Hepatic stellate cell (primary cell): ENCODE data around the gene FNDC3A.
"Not testable (repeated sequence)": the region's sequence is repeated elsewhere in the genome, so short reads cannot be mapped to it uniquely, and the experiment has no call there.

Source experiments
- DNase-seq: peaks from one replicate; pipeline ENCODE4 v3.0.0; 2011; ENCODE audit warnings: low spot score

The FNDC3A gene

DNA sequence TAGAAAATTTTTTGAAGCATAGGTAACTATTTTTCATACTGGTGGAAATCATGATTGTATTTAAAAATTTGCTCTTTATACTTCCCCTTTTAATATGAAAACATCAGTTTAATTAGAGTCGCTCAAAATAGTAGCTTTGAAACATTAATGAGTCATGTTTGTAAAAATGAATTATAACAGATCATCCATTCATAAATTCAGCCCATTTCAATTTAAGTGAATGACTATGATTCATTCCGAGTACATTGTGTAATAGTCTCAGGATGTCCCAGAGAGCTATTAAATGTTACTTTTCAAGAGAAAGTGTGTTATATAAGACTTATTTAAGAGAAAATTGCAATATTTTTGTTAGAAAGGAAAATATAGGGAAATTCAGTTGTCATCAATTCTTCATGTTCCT lies 111.0 kb downstream of the FNDC3A start:
- peak; percentile 13 for DNase-seq

DNA sequence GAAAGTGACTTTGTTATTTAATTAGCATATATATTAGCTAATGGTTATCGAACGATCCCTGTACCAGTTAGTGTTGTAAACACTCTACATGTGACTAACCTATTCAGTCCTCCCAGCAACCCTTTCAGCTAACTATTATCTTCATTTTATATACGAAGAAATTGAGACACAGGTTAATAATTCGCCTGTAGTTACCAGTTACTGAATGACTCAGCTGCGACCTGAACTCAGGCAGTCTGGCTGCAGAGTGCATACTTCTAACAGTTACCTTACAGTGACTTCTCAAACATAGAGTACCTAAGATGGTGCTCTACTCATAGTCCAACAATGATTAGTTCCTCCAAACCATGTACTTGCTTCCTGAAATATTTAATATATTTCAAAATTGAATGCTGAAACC lies 117.7 kb downstream of the FNDC3A start:
- DNase-seq: no peak

DNA sequence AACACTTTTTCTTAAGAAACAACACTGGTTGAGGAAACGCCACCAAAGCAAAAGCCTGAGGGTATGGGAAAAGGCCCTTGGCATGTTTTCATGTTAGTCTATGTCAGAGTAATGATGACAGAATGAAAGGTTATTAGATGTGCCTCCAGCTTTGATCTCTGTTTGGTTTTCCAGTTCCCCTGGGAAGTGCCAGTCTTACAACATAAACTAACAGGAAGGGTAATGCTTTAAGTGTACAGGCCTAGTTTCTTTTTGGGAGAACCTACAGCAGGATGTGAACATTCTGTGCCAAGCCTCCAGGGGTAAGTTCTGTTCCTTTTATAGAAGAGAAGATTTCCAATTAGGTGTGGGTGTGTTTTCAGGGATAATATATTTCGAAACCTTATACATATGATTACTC lies 121.7 kb downstream of the FNDC3A start:
- DNase-seq: no peak

DNA sequence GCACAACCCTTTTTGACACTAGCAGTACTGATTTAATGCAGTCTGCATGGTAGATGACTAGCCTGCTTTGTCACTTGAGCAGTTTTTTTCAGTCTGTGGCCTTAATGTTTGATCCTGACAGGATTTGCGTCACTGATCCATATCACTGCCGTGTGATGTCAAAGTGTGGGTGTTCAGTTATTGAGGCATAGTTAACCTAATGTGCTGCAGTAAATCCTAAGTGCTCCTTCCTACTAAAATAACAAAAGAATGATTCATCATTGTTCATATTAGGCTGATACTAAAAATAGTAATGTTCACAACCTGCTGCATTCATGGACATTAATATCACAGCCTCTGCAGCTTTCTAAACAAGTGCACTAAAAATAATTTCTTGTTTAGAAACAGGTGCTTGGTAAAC lies 122.5 kb downstream of the FNDC3A start:
- peak; percentile 33 for DNase-seq

DNA sequence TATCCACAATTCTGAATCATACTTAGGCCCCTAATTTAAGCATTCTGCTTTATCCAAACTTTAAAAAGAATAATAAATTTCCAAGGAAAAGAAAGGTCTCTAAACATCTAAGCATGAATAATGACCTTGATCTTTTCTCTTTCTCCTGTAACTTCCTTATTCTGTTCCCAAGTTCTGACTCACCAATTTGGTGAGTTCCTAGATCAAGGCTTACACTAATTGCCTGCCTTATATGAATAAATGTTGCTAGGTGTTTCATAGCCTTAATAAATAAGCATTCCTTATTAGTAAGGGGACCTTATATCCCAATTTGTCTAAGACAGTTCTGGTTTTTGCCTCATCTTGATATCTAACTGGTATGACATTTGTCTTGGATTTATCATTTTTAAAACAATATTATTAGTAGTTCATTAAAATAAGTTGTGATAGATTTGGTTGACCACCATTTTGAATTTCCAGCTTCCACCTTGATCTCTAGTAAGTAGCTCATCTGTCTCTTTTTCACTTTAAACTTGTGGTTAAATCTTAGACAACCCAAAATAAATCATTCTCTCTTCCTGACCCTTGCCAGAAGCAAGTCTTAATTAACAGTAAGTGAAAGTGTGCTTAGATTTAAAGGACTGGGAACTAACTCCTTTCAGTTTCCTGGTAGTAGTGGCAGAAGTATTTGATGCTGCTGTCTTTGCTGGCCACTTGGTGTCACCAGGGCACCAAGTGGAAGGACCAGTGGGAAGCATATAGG lies 123.2 kb downstream of the FNDC3A start:
- DNase-seq: no peak

DNA sequence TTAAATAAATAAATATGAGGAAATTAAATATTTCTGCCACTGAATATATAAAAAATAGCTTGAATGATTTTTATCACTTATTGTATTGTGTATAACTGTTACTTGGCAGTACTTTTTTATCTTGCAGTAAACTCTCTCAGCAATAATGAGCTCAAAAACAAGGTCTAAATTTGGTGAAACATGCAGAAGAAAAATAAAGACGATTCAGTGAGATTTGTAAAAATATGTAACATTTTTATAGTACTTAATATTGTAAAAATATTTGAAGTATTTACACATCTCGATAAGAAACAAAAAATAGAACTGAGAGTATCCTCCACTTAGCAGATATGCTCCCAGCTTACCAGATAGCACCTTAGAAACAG lies 123.8 kb downstream of the FNDC3A start:
- no peak for DNase-seq

DNA sequence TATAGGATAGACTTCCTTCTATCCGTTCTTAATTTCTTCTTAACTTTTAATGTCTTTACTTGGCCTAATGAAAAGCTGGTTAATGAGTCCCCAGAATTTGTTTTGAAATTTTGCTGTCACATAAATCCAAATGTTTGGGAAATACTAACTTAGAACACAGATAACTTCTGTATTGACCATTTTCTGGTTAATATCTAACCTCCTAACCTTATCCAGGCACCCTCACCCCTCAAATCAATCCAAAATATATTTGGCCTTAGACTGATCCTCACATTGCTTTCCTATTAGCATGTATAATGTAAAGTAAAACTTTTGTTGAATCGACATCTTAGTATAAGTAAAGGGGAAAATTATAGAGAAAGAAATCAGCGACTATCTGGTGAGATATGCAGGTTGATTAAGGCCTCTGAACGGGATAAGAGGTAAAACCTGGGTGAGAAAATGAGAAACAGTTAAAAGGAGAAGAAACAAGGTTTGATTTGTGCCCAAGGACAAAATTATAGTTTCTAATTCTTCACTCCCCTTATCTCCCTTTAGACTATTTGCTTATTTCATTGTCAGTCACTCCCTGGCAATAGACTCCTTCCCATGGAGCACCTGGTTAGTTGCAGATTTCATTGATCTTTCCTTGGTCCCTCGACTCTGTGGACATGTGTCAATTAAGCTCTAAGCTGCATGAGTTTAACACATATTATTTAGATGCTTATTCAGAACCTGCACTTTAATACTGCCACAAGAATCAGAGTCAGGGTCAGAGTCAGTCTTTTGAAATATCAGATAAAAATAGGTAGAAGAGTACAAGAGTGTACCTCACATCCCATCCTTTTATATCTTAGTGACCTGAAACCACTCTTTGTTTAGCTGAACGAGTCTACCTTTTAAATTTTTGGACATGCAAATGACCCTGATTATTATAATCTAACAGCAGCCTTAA lies 125.2 kb downstream of the FNDC3A start:
- DNase-seq: no peak

DNA sequence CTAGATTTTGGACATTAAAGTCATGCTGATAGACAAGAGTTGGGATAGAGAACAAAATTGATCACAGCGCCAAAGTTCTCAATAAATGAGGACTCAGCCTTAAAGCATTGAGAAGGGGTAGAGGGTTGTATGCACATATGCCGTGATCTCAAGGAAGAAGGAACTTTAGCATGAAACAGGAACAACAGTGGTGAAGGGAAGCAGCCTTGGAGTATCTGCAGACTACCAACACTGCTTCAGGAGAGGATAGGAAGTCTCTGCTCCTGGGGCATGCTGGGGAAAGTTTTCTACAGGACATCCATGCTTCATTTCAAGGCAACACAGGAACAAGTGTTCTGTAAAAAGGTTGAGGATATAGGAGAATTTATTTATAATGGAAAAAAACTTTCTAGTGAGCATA lies 132.5 kb downstream of the FNDC3A start:
- no peak for DNase-seq

DNA sequence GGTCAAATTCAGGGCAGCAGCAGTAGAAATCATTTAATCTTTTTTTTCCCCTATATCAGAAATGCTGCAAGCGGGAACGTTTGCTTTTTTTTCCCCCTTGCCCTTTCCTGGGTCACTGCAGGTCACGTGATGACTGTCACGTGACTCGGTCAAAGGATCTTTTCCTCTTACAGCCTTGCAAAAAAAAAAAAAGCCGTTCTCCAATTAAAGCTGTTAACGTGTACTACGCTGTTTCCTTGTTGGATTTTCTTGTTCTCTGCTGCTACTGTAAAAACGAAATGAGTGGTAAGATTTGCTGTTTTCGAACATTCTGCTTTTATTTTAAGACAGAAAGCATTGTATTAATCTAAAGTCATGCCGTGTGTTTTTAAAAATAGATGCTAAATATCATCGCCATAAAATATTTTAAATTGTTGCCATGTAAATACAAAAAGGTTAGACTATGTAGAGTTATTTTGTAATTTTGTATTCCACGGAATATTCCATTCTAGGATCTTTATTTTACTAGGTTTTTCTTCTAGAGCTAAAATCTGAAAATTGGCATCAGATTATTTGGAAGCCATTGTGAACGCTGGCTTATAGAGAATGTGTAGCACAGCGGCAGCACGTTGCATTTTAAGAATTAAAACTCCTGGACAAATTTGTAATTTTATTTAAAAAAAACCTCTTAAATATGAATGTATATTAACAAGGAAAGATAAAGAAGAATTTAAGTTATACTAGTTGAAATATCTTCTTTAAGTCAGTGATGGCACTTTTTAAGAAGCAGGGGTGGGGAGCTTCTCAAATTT lies 134.6 kb downstream of the FNDC3A start:
- DNase-seq: peak; percentile 60

DNA sequence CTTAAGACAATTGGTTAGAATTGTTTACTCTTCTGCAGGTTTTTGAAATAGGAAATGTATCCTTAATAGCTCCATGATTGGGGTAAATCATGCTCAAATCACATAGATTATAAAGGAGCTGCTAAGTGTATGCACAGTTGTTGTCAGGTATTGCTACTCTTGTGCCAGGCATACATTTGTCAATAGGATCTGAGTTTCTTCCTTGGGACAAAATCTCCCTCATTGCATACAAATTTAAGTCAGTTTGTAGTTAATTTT lies 135.1 kb downstream of the FNDC3A start:
- no peak for DNase-seq

DNA sequence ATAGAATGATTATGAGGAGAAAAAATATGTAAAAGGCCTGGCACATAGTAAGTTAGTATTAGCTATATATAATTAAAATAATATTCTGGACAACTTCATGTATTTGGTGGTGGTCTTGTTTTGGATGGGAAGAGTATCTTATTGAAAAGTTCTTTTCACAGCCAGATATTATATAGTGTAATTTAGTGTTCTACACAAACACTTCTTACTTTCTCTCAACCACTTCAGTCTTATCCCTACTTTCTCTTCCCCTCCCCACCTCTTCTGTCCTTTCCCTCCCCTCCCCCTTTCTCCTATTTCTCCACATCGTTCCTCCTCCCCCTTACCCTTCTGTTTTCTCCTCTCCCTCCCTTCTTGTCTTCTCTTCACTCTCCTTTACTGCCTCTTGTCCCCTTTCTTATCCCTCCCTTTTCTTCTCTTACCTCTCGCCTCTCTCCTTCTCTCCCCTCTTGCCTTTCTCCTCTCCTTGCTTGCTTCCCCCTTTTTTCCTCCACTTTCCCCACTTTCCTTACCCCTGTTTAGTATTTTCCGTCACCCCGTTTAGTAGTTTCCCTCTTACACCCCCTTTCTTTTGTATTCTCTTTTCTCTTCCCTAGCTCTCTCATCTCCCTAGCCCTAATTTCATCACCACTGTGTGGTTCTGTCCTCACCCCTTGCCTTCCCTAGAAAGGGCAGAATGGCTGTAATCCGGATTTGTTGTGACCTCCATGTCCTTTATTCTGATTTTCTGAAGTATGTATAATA lies 137.2 kb downstream of the FNDC3A start:
- no peak for DNase-seq

DNA sequence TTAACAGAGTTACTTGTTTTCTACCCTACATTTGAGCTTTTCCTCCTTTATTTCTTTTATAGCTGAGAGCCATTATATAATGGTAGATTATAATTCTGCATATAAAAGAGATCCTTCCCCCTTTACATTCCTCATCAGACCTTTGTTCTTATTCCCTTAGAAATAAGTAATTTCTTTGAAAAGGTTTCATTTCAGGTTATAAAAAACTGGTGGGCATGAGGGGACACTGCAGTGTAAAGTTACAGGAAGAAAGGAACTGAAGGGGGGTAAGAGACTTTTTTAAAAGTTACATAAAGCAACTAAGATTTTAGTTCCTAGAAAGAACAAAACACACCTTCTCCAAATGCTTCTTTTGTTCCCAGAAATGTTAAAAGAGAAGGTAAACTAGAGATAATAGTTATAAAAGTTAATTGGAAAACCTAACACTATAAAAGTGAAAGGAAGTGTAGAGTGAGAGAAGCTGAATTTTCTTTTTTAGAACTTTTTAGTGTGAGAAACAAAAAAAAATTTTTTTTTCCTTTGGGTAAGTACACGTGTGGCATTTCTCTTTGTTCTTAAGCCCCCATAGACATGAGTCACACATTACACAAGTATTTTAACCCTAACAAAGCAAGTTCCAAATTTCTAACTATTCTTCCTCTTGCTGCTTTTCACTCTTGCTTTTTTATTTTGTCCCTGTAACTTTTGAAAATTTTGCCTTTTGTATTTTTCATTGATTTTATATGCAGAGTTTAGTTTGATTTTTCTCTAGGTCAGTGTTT lies 138.0 kb downstream of the FNDC3A start:
- DNase-seq: no peak

DNA sequence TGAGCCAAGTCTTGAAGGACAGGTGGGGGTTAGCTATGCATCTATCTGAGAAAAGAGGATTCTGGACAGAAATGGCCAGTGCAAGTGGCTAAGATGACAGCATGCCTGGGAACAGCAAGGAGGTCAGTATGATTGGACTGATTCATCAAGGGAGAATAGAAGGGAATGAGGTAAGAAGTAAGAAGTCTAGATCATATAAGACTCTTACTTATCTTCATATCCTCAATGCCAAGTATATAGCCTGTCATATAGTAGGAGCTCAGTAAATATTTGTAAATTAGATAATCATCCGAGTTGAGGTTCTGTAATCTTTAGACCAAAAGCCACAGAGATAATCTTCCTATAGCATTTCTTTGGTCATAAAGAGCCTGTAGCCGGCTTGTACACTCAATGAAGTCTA lies 141.2 kb downstream of the FNDC3A start:
- DNase-seq: no peak

DNA sequence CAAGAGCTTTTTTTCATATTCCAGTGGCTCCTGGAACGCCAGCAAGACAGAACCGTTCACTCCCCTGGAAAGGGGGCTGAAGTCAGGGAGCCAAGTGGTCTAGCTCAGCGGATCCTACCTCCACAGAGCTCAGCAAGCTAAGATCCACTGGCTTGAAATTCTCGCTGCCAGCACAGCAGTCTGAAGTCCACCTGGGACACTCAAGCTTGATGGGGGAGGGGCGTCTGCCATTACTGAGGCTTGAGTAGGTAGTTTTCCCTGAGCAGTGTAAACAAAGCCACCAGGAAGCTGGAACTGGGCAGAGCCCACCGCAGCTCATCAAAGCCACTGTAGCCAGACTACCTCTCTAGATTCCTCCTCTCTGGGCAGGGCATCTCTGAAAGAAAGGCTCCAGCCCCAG lies 142.7 kb downstream of the FNDC3A start:
- DNase-seq: not testable (repeated sequence)

DNA sequence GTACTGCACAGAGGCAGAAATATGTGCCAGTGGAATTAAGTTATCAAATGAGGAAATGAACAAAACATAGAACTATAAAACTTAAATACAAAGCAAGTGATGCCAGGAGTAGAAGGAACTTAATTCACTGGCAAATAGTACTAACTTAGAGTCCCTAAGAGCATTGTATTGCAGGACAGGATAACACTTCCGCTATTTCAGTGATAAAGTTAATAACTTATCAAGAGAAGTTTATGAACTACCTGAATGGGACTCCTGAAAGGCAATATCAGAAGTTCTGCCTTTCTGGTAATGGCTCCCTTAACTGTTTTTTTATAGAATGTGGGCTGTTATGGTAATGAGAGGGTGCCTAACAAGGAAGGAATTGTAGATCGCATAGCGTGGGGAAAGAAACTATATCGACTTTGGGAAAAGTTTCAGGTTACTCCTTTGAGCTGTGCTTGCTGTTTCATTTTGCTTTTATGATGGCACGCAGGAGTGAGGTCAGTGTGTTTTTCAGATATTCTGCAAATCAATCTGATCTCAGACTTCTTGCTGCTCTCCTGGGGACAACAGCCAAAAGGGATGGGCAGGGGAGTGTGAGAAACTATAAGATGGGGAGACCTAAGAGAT lies 149.1 kb downstream of the FNDC3A start:
- no peak for DNase-seq

DNA sequence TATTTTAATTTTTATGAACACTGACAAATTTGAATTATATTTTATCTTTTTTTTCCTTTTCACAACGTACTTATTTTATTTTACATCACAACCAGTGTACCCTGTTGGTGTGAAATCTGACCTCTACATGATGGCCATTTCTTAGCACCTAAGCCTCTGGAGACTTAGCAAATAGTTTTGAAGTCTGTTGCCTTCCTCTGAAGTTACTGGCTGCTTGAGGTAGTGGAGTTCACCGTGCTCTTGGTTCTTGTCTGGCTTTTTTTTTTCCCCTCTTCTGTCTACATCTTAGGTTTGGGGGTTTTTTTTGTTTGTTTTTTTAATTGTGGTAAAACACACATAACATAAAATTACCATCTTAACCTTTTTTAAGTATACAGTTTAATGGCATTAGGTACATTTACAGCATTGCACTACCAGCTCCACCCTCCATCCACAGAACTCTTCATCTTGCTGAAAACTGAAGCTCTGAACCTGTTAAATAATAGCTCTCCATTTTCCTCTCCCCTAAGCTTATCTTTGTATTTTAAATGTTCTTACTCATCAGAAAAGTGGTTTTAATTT lies 150.3 kb downstream of the FNDC3A start:
- no peak for DNase-seq

DNA sequence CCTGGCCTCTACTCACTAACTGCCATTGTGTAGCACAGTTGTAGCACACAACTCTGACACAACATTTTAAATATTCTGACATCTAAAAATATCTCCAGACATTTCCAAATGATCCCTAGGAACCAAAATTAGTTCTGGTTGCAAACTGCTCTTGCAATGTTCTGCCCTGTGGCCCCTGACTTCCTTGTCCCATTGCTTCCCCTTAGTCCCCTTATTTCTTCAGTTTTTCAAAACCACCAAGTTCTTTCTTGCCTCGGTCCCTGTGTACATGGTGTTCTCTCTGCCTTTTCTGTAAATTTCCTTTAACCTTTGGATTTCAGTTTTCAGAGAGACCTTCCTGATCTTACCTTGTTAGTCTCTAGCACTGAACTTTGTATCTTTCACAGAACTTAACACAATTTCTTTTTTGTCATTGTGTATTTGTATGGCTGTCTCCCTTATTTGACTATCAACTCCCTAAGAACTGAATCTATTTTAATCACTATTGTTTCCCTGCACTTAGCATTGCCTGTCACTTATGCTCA lies 156.8 kb downstream of the FNDC3A start:
- no peak for DNase-seq

DNA sequence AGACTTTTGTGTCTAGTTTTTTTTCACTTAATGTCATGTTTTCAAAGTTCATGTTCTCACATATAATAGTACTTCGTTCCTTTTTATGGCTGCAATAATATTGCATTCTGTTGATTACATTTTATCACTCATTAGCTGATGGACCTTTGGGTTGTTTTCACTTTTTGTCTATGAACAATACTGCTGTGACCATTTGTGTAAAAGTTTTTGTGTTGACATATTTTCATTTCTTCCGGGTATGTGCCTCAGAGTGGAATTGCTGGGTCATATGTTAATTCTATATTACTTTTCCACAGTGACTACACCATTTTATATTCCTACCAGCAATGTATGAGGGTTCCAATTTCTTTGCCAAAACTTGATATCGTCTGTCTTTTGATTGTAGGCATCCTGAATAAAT lies 158.6 kb downstream of the FNDC3A start:
- no peak for DNase-seq

DNA sequence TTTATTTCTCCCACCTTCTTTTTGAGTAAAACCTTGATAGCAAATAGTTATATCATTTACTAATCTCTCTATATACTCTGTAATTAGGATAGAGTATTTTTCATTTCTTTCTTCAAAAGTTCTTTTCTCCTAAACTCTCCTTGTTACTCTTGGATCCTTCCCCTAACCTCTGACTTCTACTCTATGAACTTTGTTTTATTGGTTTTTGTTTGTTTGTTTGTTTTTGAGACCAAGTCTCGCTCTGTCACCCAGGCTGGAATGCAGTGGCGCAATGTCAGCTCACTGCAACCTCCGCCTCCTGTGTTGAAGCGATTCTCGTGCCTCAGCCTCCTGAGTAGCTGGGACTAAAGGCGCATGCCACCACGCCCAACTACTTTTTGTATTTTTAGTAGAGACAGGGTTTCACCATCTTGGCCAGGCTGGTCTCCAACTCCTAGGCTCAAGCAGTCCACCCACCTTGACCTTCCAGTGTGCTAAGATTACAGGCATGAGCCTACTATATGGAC lies 161.5 kb downstream of the FNDC3A start:
- not testable (repeated sequence) for DNase-seq

DNA sequence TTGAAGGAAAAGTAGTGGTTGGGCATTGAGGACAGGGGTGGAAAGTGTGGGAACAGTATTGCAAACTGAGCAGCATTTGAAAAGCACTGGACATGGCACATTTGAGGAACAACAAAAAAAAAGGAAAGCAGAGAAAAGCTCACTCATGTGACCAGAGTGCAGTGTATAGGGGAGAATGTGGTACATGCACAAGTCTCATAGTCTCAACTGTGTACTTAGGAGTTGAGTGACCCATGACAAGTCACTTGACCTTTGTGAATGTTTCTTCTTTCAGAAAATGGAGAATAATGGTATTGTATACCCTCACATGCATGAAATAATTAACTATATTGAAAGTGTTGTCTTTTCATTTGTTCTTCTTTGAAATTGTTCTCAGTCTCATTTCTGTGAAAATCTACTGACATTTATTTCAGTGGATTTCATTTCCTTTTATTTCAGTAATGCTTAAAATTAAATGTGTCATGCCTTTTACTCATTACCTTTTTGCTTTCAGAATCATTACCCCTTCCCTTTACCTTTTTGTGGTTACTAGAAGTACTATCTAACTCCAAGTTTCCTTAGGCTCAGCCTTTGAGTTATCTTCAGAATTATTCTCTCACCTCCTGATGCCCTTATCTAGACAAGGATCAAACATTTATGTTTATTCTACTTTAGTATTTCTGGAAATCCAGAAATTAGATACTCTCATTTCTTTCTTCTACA lies 165.3 kb downstream of the FNDC3A start:
- DNase-seq: no peak
